DOHH2 (cell line): ENCODE data around the gene HAPSTR1.
"Not testable (repeated sequence)": the region's sequence is repeated elsewhere in the genome, so short reads cannot be mapped to it uniquely, and the experiment has no call there.

Experiments
- CTCF ChIP-seq: fragments of 200-600 bp; sonication (generic); IDR thresholded peaks from one replicate; pipeline ENCODE4 v1.5.1; 2014; ENCODE audit warnings: antibody characterized with exemption, mild to moderate bottlenecking, low read depth, low read length; ENCODE audit not compliant: poor library complexity, severe bottlenecking
- EZH2phosphoT487 ChIP-seq: fragments of 200-600 bp; sonication (generic); IDR thresholded peaks from 2 replicates; pipeline ENCODE4 v1.6.1; 2017; ENCODE audit warnings: borderline replicate concordance, mild to moderate bottlenecking, antibody characterized with exemption, low read length, moderate library complexity, mixed read lengths

- TF ChIP-seq CTCF, EZH2phosphoT487: not testable (repeated sequence)
These were observed 3.7 kb upstream of the HAPSTR1 start for GRCh38 chr16:9087733-9088132.
